GM18505 (cell line): Measurements from ENCODE around the gene CSH2.

Source experiments
- ATAC-seq: cut with Tn5 transposase; IDR thresholded peaks from one replicate; pipeline ENCODE4 v1.9.1; 2021; ENCODE audit not compliant: unreplicated experiment
- POLR2A ChIP-seq: IDR thresholded peaks from 4 replicates; pipeline ENCODE4 v1.6.1; 2011; ENCODE audit warnings: borderline replicate concordance; ENCODE audit not compliant: insufficient read depth, insufficient read length; ENCODE audit errors: extremely low read depth

Gene CSH2

DNA sequence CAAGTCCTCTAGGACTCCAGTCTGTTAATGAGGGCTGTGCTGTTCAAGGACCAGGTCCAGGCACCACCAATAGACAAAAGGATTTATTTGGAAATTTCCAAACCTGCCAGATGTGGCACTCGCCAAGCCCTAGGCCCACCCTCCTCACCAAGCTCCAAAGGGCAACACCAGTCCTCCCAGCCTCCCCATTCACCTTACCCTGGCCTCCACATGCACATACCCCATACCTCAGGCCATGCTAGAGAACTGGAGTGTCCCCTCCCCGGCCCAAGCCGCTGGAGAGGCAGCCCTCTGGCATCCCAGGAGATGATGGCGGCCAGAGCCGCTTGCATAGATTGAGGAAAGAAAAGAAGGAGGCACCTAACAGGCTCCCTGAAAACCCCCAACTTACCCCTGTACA, 41.5 kb downstream of the CSH2 start:
- no peak for TF ChIP-seq POLR2A
- ATAC-seq = no peak

DNA sequence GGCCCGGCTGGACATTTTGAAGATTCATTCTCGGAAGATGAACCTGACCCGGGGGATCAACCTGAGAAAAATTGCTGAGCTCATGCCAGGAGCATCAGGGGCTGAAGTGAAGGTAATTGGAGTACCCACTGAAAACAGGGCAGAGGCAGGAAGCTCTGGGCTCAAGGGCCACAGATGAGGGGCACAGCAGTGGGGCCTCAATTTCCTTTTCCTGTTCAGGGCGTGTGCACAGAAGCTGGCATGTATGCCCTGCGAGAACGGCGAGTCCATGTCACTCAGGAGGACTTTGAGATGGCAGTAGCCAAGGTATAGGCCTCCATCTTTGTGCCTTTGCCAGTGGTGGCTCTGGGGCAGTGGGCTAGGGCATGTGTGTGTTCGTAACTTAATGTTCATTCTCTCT, 42.0 kb downstream of the CSH2 start:
- ATAC-seq = no peak
- TF ChIP-seq POLR2A = no peak

- no peak for TF ChIP-seq POLR2A
- ATAC-seq = no peak
Measured at GRCh38 chr17:63830904-63831491, 42.5 kb downstream of the CSH2 start.

- TF ChIP-seq POLR2A = no peak
- ATAC-seq = no peak
Measured at GRCh38 chr17:63830278-63830677, 43.2 kb downstream of the CSH2 start.

GRCh38 chr17:63828936-63829335, 44.5 kb downstream of the CSH2 start:
- no peak for ATAC-seq

DNA sequence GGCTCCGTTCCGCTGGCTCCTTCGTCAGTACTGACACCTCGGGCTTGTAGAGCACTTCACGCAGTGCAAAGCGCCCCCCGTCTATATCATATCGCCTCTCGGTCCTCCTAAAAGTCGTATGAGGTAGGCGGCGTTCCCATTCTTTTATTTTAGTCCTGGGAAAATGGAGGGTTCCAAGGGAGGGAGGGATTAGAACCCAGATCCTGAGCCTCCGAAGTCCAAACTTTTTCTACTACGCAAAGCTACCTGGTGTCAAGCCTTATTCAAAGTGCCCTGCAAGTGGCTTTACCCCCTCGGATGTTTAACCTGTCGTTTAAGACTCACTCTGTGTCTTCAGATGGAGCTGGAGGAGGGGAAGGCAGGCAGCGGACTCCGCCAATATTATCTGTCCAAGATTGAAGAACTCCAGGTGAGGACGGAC, 45.7 kb downstream of the CSH2 start:
- no peak for TF ChIP-seq POLR2A
- ATAC-seq = no peak

More at GRCh38 chr17:63828936-63829335, 44.5 kb downstream of the CSH2 start:
- TF ChIP-seq POLR2A = no peak

DNA sequence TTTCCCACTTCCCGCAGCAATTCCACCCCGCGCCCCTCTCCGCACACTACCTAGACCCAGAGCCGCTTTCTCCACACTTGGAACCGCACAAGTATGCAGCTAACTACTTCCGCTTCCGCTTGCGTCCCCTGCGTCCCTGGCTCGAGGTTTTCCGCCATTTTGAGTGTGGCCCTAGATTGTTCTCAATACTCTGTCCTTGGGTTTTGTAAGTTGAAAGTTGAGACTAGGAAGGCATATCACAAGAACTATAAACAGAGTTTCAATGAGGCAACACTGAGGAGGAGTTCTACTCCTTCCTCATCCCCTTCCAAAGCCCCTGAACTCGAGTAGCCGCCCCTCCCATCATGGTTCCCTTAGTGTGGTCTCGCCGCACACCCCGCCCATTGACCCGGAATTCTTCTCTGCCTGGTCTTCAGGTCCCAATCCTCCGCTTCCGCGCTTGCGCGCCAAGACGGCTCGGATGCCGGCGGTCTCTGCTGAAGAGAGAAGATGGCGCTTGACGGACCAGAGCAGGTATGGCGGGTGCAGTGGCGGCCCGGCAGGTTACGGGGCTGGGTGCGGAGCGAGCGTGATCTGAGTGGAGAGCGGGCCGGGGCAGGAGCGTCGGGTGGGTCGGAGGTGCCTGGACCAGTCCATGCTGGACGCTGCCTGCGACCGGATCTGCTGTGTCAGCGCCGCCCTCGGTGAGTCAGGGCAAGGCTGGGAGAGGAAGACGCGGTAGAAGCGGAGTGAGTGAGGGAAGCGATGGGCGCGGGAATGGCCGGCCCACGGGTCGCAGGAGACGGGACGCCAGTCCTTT, 46.3 kb downstream of the CSH2 start, which contains the start of the genes FTSJ3 and PSMC5:
TSS of gene FTSJ3 (minus strand) at position 662 of the 799 bp plus-strand sequence. CDS start 761 bp downstream, outside the sequence.
TSS of gene PSMC5 (plus strand) at position 430 of the 799 bp plus-strand sequence. CDS start at position 490, 60 bp downstream.
- peak; percentile 95 for TF ChIP-seq POLR2A
- ATAC-seq = peak; percentile 81

- no peak for TF ChIP-seq POLR2A
- no peak for ATAC-seq
Measured at GRCh38 chr17:63826468-63827001, 46.9 kb downstream of the CSH2 start.

GRCh38 chr17:63824362-63824761, 49.1 kb downstream of the CSH2 start:
- TF ChIP-seq POLR2A = no peak
- ATAC-seq = no peak

DNA sequence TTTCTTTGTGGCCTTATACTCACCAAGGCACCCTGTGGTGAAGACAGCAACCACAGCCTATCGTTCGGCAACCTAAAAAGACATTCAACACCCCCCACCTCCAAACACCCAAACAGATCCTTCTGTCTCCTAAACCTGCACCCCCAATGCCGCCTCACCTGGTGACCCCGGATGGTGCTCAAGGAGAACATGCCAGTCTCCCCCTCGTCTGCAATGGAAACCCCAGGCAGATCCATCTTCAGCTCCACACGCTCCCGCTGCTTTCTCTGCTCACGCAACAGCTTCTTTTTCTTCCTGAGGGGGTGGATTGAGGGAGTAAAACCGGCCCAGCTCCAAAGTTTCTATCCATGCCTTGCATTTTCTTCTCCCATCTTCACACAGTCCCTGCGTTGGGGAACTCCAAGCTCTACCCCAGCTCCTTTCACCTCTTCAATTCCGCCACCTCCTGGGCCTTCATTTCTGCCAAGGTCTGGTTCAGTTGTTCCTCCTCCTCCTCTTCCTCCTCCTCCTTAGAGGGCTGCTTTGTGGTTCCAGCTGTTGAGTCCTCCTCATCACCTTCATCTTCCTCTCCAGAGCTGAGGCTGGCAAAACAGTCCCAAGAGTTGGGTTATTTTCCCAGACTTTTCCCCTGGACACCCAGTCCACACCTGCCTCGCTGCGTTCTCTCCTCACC, 49.7 kb downstream of the CSH2 start:
- no peak for ATAC-seq
- TF ChIP-seq POLR2A = no peak

DNA sequence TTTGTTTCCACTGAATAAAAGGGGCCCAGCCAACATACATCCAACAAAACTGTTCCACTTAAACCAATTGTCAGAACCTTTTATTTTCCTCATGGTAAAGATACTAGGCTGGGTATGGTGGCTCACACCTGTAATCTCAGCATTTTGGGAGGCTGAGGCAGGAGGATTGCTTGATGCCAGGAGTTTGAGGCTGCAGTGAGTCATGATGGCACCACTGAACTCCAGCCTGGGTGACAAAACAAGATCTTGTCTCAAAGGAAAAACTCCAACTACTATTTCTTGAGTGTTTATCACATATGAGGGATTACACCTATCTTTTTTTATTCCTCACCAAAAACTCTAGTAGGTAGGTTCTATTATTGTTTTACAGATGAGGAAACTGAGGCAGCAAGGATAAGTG, 50.9 kb downstream of the CSH2 start:
- no peak for ATAC-seq
- no peak for TF ChIP-seq POLR2A
